Measurements from ENCODE around the gene GNPTG.
A peak's percentile ranks its signal among the peaks of the same experiment; 100 is the strongest.

Gene GNPTG

GRCh38 chr16:1377406-1378010 is 25.8 kb downstream of the GNPTG start:
- H3K27ac ChIP-seq, result no peak overlapping the region
- H3K4me2 ChIP-seq, result peak overlapping the region; percentile 99

GRCh38 chr16:1378087-1378803 is 26.5 kb downstream of the GNPTG start:
- Histone ChIP-seq H3K4me1 (peaks cover 25% of the 10 kb centered on the region), H3K9ac (peak overlapping the region; percentile 86; the same call in 1 of the 2 replicates), H4K20me1 (peaks cover 65% of the 10 kb centered on the region), H3K27me3 (no peaks in the 10 kb centered on the region), H3K36me3 (peaks cover 72% of the 10 kb centered on the region), H3K27ac (peak overlapping the region; percentile 87), H3K9me3 (no peaks in the 10 kb centered on the region), H3K4me2 (peak overlapping the region; percentile 99), H3K4me3 (peak overlapping the region; percentile 73)
- no peak for TF ChIP-seq Cebpa-rat (IDR thresholded peaks at IDR 0.05)

More at GRCh38 chr16:1377406-1378010, 25.8 kb downstream of the GNPTG start:
- TF ChIP-seq Cebpa-rat (IDR thresholded peaks at IDR 0.05), result no peak
- H3K9me3 ChIP-seq, result no peaks in the 10 kb centered on the region
- peaks cover 66% of the 10 kb centered on the region for H4K20me1 ChIP-seq
- H3K9ac ChIP-seq, result no peak overlapping the region
- H3K4me3 ChIP-seq, result no peak overlapping the region
- no peaks in the 10 kb centered on the region for H3K27me3 ChIP-seq
- peaks cover 25% of the 10 kb centered on the region for H3K4me1 ChIP-seq
- peaks cover 66% of the 10 kb centered on the region for H3K36me3 ChIP-seq

- TF ChIP-seq Cebpa-rat (IDR thresholded peaks at IDR 0.05), result no peak
- no peaks in the 10 kb centered on the region for H3K27me3 ChIP-seq
- peaks cover 25% of the 10 kb centered on the region for H3K4me1 ChIP-seq
- H3K9me3 ChIP-seq, result no peaks in the 10 kb centered on the region
- peaks cover 78% of the 10 kb centered on the region for H3K36me3 ChIP-seq
- peak overlapping the region; percentile 73 for H3K4me3 ChIP-seq
- H3K9ac ChIP-seq, result peak overlapping the region; percentile 86
- H3K4me2 ChIP-seq, result peak overlapping the region; percentile 99
- peak overlapping the region; percentile 87 for H3K27ac ChIP-seq
- peaks cover 65% of the 10 kb centered on the region for H4K20me1 ChIP-seq
Measured at GRCh38 chr16:1378804-1379303, 27.1 kb downstream of the GNPTG start.

GRCh38 chr16:1379304-1380076 is 27.8 kb downstream of the GNPTG start:
- Histone ChIP-seq H4K20me1 (peaks cover 59% of the 10 kb centered on the region), H3K27ac (peak overlapping the region; percentile 87)
- no peak for TF ChIP-seq Cebpa-rat (IDR thresholded peaks at IDR 0.05)

GRCh38 chr16:1380195-1380594 is 28.5 kb downstream of the GNPTG start:
- Histone ChIP-seq H3K27ac (no peak overlapping the region), H3K4me3 (no peak overlapping the region; the same call in 1 of the 2 replicates), H3K36me3 (peaks cover 77% of the 10 kb centered on the region), H3K9ac (no peak overlapping the region), H3K27me3 (no peaks in the 10 kb centered on the region), H3K4me2 (peak overlapping the region; percentile 99; the same call in 1 of the 2 replicates), H3K9me3 (no peaks in the 10 kb centered on the region), H4K20me1 (peaks cover 52% of the 10 kb centered on the region), H3K4me1 (peaks cover 25% of the 10 kb centered on the region)
- no peak for TF ChIP-seq Cebpa-rat (IDR thresholded peaks at IDR 0.05)

More at GRCh38 chr16:1379304-1380076, 27.8 kb downstream of the GNPTG start:
- Histone ChIP-seq H3K4me3 (peak overlapping the region; percentile 73), H3K4me2 (peak overlapping the region; percentile 99), H3K9me3 (no peaks in the 10 kb centered on the region), H3K27me3 (no peaks in the 10 kb centered on the region), H3K4me1 (peaks cover 25% of the 10 kb centered on the region), H3K36me3 (peaks cover 77% of the 10 kb centered on the region), H3K9ac (peak overlapping the region; percentile 86)

- Histone ChIP-seq H3K4me1 (peaks cover 29% of the 10 kb centered on the region), H3K4me2 (no peak overlapping the region), H3K4me3 (no peak overlapping the region), H3K36me3 (peaks cover 70% of the 10 kb centered on the region), H3K9me3 (no peaks in the 10 kb centered on the region), H3K27me3 (no peaks in the 10 kb centered on the region), H3K9ac (no peak overlapping the region), H3K27ac (no peak overlapping the region), H4K20me1 (peaks cover 39% of the 10 kb centered on the region)
- no peak for TF ChIP-seq Cebpa-rat (IDR thresholded peaks at IDR 0.05)
Measured at GRCh38 chr16:1381612-1382406, 30.1 kb downstream of the GNPTG start.

GRCh38 chr16:1383556-1383955 is 31.8 kb downstream of the GNPTG start:
- H3K4me2 ChIP-seq, result no peak overlapping the region
- no peaks in the 10 kb centered on the region for H3K27me3 ChIP-seq
- H3K9ac ChIP-seq, result no peak overlapping the region
- no peak for TF ChIP-seq Cebpa-rat (IDR thresholded peaks at IDR 0.05)
- H4K20me1 ChIP-seq, result peaks cover 29% of the 10 kb centered on the region
- no peak overlapping the region for H3K4me3 ChIP-seq
- H3K36me3 ChIP-seq, result peaks cover 72% of the 10 kb centered on the region
- no peak overlapping the region for H3K27ac ChIP-seq
- peaks cover 36% of the 10 kb centered on the region for H3K4me1 ChIP-seq
- no peaks in the 10 kb centered on the region for H3K9me3 ChIP-seq

- TF ChIP-seq Cebpa-rat (IDR thresholded peaks at IDR 0.05), result no peak
- Histone ChIP-seq H4K20me1 (peaks cover 14% of the 10 kb centered on the region), H3K9ac (no peak overlapping the region), H3K36me3 (peaks cover 81% of the 10 kb centered on the region), H3K4me1 (peaks cover 38% of the 10 kb centered on the region), H3K27me3 (no peaks in the 10 kb centered on the region), H3K4me2 (no peak overlapping the region), H3K9me3 (no peaks in the 10 kb centered on the region), H3K4me3 (no peak overlapping the region), H3K27ac (peak overlapping the region; percentile 26; the same call in 1 of the 2 replicates)
Measured at GRCh38 chr16:1385232-1385631, 33.5 kb downstream of the GNPTG start.

GRCh38 chr16:1387331-1387730 is 35.6 kb downstream of the GNPTG start:
- peaks cover 57% of the 10 kb centered on the region for H3K4me1 ChIP-seq
- no peaks in the 10 kb centered on the region for H3K27me3 ChIP-seq
- H3K9me3 ChIP-seq, result peaks cover 11% of the 10 kb centered on the region; the same call in 1 of the 2 replicates
- peak overlapping the region; percentile 71 for H3K27ac ChIP-seq
- H3K9ac ChIP-seq, result no peak overlapping the region
- no peak for TF ChIP-seq Cebpa-rat (IDR thresholded peaks at IDR 0.05)
- H3K4me3 ChIP-seq, result no peak overlapping the region
- peak overlapping the region; percentile 48 for H3K4me2 ChIP-seq
- peaks cover 11% of the 10 kb centered on the region; the same call in 1 of the 2 replicates for H4K20me1 ChIP-seq
- H3K36me3 ChIP-seq, result peaks cover 83% of the 10 kb centered on the region

All from BLaER1 (cell line).